A549 (cell line): Measurements from ENCODE around the gene SPAG7. TPM values are rescaled to one million over a fixed set of nuclear protein-coding genes. Genes with fewer than 3 reads are reported as not detected.
A peak's percentile ranks its signal among the peaks of the same experiment; 100 is the strongest.

Experiments used
- ATOH8 ChIP-seq: fragments of 250-450 bp; sonication (Bioruptor Pico); IDR thresholded peaks from 2 replicates; pipeline ENCODE4 v1.5.0; 2020; ENCODE audit warnings: low read depth, mild to moderate bottlenecking, moderate library complexity
- BHLHE40 ChIP-seq: IDR thresholded peaks from 2 replicates; pipeline ENCODE4 v1.6.1; 2012; ENCODE audit warnings: low read depth, low read length, inconsistent platforms
- CBX2 ChIP-seq: fragments of 200-600 bp; sonication (generic); IDR thresholded peaks from 2 replicates; pipeline ENCODE4 v1.6.1; 2016; ENCODE audit warnings: low read depth, mild to moderate bottlenecking, borderline replicate concordance
- CEBPB ChIP-seq, 2 experiments: fragments of >200 bp in 1 of 2; sonication (Bioruptor Twin) in 1 of 2; formaldehyde crosslinking in 1 of 2; IDR thresholded peaks; 2 replicates each; pipeline ENCODE4 v1.6.1; 2012 to 2016
- EHMT2 ChIP-seq: fragments of 200-600 bp; sonication (generic); IDR thresholded peaks from 2 replicates; pipeline ENCODE4 v1.6.1; 2016; ENCODE audit warnings: antibody characterized with exemption, low read depth, mild to moderate bottlenecking, moderate library complexity
- EP300 ChIP-seq, 2 experiments: fragments of >200 bp; sonication (Bioruptor Twin); formaldehyde crosslinking; IDR thresholded peaks; 2 replicates in 1 of 2; 3 replicates in 1 of 2; pipeline ENCODE4 v1.6.1; 2016 to 2017
- ESRRA ChIP-seq: fragments of 150-350 bp; IDR thresholded peaks from 2 replicates; pipeline ENCODE4 v1.6.1; 2014; ENCODE audit warnings: mild to moderate bottlenecking, low read length, borderline replicate concordance
- GATA3 ChIP-seq: IDR thresholded peaks from 2 replicates; pipeline ENCODE4 v1.6.1; 2012; ENCODE audit warnings: borderline replicate concordance
- HMGXB4 ChIP-seq: fragments of 250-450 bp; sonication (Bioruptor Pico); IDR thresholded peaks from 2 replicates; pipeline ENCODE4 v1.5.0; 2021; ENCODE audit warnings: mild to moderate bottlenecking, moderate library complexity, borderline replicate concordance
- HOXA7 ChIP-seq: fragments of 250-450 bp; sonication (Bioruptor Pico); IDR thresholded peaks from 2 replicates; pipeline ENCODE4 v1.5.0; 2020; ENCODE audit warnings: mild to moderate bottlenecking, moderate library complexity
- JUN ChIP-seq, 2 experiments: fragments of >200 bp; sonication (Bioruptor Twin); formaldehyde crosslinking; IDR thresholded peaks; 2 replicates in 1 of 2; 3 replicates in 1 of 2; pipeline ENCODE4 v1.6.1; 2016 to 2017
- JUNB ChIP-seq: fragments of >200 bp; sonication (Bioruptor Twin); formaldehyde crosslinking; IDR thresholded peaks from 2 replicates; pipeline ENCODE4 v1.6.1; 2016
- MAFK ChIP-seq: fragments of 450-650 bp; IDR thresholded peaks from 2 replicates; pipeline ENCODE4 v1.6.1; 2014; ENCODE audit not compliant: partially characterized antibody
- MAX ChIP-seq: IDR thresholded peaks from 2 replicates; pipeline ENCODE4 v1.6.1; 2012
- NFE2L2 ChIP-seq: fragments of 150-350 bp; conservative IDR thresholded peaks from 2 replicates; pipeline ENCODE4 v1.6.1; 2014; ENCODE audit warnings: low read length
- NPAS2 ChIP-seq: fragments of 250-450 bp; sonication (Bioruptor Pico); IDR thresholded peaks from 2 replicates; pipeline ENCODE4 v1.8.0; 2022; ENCODE audit warnings: mild to moderate bottlenecking, moderate library complexity, borderline replicate concordance
- NR3C1 ChIP-seq: fragments of >200 bp; sonication (Bioruptor Twin); formaldehyde crosslinking; IDR thresholded peaks from 3 replicates; pipeline ENCODE4 v1.6.1; 2017
- PBX3 ChIP-seq: IDR thresholded peaks from 2 replicates; pipeline ENCODE4 v1.6.1; 2012
- POLR2A ChIP-seq: IDR thresholded peaks from 2 replicates; pipeline ENCODE4 v1.6.1; 2012; ENCODE audit warnings: mild to moderate bottlenecking, low read length
- RARB ChIP-seq: fragments of 250-450 bp; sonication (Bioruptor Pico); IDR thresholded peaks from 2 replicates; pipeline ENCODE4 v1.8.0; 2021; ENCODE audit warnings: mild to moderate bottlenecking, moderate library complexity
- RCOR1 ChIP-seq: fragments of 150-350 bp; IDR thresholded peaks from 2 replicates; pipeline ENCODE4 v1.6.1; 2014; ENCODE audit warnings: antibody characterized with exemption, low read length, low read depth
- RFX5 ChIP-seq: fragments of 450-650 bp; IDR thresholded peaks from 2 replicates; pipeline ENCODE4 v1.7.1; 2014; ENCODE audit warnings: antibody characterized with exemption, mild to moderate bottlenecking, moderate library complexity
- SMC3 ChIP-seq: fragments of >200 bp; sonication (Bioruptor Twin); formaldehyde crosslinking; IDR thresholded peaks from 3 replicates; pipeline ENCODE4 v1.6.1; 2018; ENCODE audit warnings: inconsistent platforms
- TFCP2L1 ChIP-seq: fragments of 250-450 bp; sonication (Bioruptor Pico); IDR thresholded peaks from 2 replicates; pipeline ENCODE4 v1.5.0; 2021; ENCODE audit warnings: mild to moderate bottlenecking
- TP53 ChIP-seq: fragments of 250-450 bp; sonication (Bioruptor Pico); IDR thresholded peaks from 2 replicates; pipeline ENCODE4 v1.5.0; 2021; ENCODE audit warnings: mild to moderate bottlenecking, moderate library complexity
- ZC3H11A ChIP-seq: fragments of 450-650 bp; IDR thresholded peaks from 2 replicates; pipeline ENCODE4 v1.6.1; 2014; ENCODE audit warnings: antibody characterized with exemption, mild to moderate bottlenecking
- ZFP36 ChIP-seq: fragments of 450-650 bp; IDR thresholded peaks from 2 replicates; pipeline ENCODE4 v1.6.1; 2014; ENCODE audit warnings: borderline replicate concordance; ENCODE audit not compliant: partially characterized antibody
- ZNF302 ChIP-seq: fragments of 250-450 bp; sonication (Bioruptor Pico); IDR thresholded peaks from 2 replicates; pipeline ENCODE4 v1.9.0; 2021; ENCODE audit warnings: inconsistent platforms, mild to moderate bottlenecking, moderate library complexity
- polyA plus RNA-seq, 4 experiments: library from polyadenylated mRNA; depleted of rRNA in 3 of 4; stranded (reverse); fragments of >200 nt; fragmentation: RNase III in 1 of 4; extraction: RNeasy Plus Mini Kit Qiagen cat#74134 plus additional on column Dnase treatment in 1 of 4; gene quantifications; 2 replicates in 3 of 4; 3 replicates in 1 of 4; pipeline ENCODE4 v1.2.3, GENCODE V29; 2011 to 2017
- TF ChIP-seq, protein P1 (sequence below): fragments of 200-600 bp; sonication (generic); IDR thresholded peaks from 2 replicates; pipeline ENCODE4 v1.6.1; 2016; ENCODE audit warnings: antibody characterized with exemption, mild to moderate bottlenecking, moderate library complexity
- TF ChIP-seq, protein P2 (sequence below): fragments of >200 bp; sonication (Bioruptor Twin); formaldehyde crosslinking; IDR thresholded peaks from 3 replicates; pipeline ENCODE4 v1.5.1; 2016
- TF ChIP-seq, protein P3 (sequence below): fragments of >200 bp; sonication (Bioruptor Twin); formaldehyde crosslinking; IDR thresholded peaks from 2 replicates; pipeline ENCODE4 v1.6.1; 2016
- TF ChIP-seq, protein P4 (sequence below): fragments of >200 bp; sonication (Bioruptor Twin); formaldehyde crosslinking; IDR thresholded peaks from 3 replicates; pipeline ENCODE4 v1.6.1; 2016

SPAG7 gene
- polyA plus RNA-seq, 2 of the 4 experiments (the other 2 are of a cell fraction): 94.9 to 102 TPM

DNA sequence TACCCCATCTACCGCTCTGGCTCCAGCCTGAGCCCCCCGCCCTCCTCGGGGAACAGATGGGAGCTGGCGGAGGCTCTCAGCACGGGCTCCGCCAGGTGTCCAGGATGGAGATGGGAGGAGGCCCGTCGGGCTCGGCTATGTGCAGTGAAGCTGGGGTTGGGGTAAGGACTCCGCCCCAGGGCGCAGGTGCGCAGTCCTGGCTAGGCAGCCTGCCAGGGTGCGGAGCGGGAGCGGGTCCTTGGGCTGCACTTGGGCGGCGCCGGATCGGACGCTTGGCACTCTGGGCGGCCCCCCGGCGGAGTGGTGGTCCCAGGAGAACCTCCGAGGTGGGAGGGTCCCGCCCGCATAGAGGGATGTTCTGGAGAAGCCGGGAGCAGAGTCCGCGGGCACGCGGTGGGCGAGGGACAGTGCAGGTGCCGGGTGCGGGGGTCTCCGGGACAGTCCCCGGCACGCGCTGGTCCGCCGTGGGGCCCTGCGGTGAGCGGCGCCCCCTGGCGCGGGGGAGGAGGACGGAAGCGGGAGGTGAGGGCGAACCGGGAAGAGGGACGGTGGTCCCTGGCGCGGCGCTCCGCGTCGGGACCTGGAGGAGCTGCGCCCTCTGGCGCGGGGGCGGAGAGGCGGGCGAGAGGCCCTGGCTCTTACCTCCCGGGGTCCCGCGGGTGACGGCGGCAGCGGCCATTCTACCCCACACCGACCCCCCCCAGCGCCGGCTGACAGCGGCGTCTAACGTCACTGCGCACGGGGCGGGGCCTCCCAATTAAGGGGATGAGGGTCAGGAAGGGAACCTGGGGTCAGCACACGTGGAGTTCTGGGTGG lies 19.5 kb upstream of the SPAG7 start, which contains the start of gene CAMTA2 (continued):
- TF ChIP-seq EP300 (IDR thresholded peaks at IDR 0.05) (no peak), BHLHE40 (no peak), CBX2 (no peak), JUN (IDR thresholded peaks at IDR 0.05) (peak; percentile 58 to 92; a peak in 4 of 5 replicates), MAX (peak; percentile 89), SMC3 (peak; percentile 71), POLR2A (peak; percentile 54), MAFK (no peak), NPAS2 (CRISPR knock-in tag) (no peak), HOXA7 (no peak), ATOH8 (no peak), TFCP2L1 (CRISPR knock-in tag) (peak; percentile 64; the same call in 1 of the 2 replicates), ZFP36 (no peak), ZC3H11A (no peak), PBX3 (0 out of 2 replicates have a peak, but pooled peaks have one; percentile 46), CEBPB (IDR thresholded peaks at IDR 0.05) (no peak), ZNF302 (CRISPR knock-in tag) (no peak), ESRRA (no peak), JUNB (no peak), TP53 (CRISPR knock-in tag) (no peak), NFE2L2 (no peak), RCOR1 (no peak), RFX5 (no peak), RARB (no peak), EHMT2 (no peak), GATA3 (peak; percentile 53; the same call in 1 of the 2 replicates), NR3C1 (no peak), HMGXB4 (CRISPR knock-in tag) (peak; percentile 98)
- TF ChIP-seq, protein P1, sequence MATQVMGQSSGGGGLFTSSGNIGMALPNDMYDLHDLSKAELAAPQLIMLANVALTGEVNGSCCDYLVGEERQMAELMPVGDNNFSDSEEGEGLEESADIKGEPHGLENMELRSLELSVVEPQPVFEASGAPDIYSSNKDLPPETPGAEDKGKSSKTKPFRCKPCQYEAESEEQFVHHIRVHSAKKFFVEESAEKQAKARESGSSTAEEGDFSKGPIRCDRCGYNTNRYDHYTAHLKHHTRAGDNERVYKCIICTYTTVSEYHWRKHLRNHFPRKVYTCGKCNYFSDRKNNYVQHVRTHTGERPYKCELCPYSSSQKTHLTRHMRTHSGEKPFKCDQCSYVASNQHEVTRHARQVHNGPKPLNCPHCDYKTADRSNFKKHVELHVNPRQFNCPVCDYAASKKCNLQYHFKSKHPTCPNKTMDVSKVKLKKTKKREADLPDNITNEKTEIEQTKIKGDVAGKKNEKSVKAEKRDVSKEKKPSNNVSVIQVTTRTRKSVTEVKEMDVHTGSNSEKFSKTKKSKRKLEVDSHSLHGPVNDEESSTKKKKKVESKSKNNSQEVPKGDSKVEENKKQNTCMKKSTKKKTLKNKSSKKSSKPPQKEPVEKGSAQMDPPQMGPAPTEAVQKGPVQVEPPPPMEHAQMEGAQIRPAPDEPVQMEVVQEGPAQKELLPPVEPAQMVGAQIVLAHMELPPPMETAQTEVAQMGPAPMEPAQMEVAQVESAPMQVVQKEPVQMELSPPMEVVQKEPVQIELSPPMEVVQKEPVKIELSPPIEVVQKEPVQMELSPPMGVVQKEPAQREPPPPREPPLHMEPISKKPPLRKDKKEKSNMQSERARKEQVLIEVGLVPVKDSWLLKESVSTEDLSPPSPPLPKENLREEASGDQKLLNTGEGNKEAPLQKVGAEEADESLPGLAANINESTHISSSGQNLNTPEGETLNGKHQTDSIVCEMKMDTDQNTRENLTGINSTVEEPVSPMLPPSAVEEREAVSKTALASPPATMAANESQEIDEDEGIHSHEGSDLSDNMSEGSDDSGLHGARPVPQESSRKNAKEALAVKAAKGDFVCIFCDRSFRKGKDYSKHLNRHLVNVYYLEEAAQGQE: no peak
- TF ChIP-seq, protein P2, sequence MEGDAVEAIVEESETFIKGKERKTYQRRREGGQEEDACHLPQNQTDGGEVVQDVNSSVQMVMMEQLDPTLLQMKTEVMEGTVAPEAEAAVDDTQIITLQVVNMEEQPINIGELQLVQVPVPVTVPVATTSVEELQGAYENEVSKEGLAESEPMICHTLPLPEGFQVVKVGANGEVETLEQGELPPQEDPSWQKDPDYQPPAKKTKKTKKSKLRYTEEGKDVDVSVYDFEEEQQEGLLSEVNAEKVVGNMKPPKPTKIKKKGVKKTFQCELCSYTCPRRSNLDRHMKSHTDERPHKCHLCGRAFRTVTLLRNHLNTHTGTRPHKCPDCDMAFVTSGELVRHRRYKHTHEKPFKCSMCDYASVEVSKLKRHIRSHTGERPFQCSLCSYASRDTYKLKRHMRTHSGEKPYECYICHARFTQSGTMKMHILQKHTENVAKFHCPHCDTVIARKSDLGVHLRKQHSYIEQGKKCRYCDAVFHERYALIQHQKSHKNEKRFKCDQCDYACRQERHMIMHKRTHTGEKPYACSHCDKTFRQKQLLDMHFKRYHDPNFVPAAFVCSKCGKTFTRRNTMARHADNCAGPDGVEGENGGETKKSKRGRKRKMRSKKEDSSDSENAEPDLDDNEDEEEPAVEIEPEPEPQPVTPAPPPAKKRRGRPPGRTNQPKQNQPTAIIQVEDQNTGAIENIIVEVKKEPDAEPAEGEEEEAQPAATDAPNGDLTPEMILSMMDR: peak; percentile 98
- TF ChIP-seq, protein P3, sequence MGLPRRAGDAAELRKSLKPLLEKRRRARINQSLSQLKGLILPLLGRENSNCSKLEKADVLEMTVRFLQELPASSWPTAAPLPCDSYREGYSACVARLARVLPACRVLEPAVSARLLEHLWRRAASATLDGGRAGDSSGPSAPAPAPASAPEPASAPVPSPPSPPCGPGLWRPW: no peak
- TF ChIP-seq, protein P4, sequence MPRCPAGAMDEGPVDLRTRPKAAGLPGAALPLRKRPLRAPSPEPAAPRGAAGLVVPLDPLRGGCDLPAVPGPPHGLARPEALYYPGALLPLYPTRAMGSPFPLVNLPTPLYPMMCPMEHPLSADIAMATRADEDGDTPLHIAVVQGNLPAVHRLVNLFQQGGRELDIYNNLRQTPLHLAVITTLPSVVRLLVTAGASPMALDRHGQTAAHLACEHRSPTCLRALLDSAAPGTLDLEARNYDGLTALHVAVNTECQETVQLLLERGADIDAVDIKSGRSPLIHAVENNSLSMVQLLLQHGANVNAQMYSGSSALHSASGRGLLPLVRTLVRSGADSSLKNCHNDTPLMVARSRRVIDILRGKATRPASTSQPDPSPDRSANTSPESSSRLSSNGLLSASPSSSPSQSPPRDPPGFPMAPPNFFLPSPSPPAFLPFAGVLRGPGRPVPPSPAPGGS: 0 out of 3 replicates have a peak, but pooled peaks have one; percentile 59
